Measurements from ENCODE around the gene TMOD1.

Gene TMOD1

DNA sequence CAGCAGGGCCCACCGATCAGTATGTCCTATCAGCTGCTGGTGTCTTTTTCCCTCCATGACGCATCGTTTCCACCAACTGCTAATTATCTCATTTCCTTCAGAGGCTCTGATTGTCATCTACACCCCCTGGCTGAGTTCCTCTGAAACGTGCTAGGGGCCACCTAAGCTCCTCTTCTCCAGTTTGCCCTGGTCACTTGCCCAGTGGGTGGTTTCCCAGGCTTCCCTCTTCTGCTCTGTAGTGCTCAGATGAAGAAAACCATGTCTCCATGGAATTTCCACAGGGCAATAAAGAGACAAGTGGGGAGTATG is 66.4 kb downstream of the TMOD1 start:
- CTCF ChIA-PET = interaction anchor here (0.5 to 0.7 kb wide), 2 partner anchors 10 to 108 kb away, joined by 3 read pairs; no protein-coding TSS in a partner anchor
- TF ChIP-seq, protein P1, sequence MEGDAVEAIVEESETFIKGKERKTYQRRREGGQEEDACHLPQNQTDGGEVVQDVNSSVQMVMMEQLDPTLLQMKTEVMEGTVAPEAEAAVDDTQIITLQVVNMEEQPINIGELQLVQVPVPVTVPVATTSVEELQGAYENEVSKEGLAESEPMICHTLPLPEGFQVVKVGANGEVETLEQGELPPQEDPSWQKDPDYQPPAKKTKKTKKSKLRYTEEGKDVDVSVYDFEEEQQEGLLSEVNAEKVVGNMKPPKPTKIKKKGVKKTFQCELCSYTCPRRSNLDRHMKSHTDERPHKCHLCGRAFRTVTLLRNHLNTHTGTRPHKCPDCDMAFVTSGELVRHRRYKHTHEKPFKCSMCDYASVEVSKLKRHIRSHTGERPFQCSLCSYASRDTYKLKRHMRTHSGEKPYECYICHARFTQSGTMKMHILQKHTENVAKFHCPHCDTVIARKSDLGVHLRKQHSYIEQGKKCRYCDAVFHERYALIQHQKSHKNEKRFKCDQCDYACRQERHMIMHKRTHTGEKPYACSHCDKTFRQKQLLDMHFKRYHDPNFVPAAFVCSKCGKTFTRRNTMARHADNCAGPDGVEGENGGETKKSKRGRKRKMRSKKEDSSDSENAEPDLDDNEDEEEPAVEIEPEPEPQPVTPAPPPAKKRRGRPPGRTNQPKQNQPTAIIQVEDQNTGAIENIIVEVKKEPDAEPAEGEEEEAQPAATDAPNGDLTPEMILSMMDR (conservative IDR thresholded peaks at IDR 0.05; ENCODE audit: low read depth) = no peak

DNA sequence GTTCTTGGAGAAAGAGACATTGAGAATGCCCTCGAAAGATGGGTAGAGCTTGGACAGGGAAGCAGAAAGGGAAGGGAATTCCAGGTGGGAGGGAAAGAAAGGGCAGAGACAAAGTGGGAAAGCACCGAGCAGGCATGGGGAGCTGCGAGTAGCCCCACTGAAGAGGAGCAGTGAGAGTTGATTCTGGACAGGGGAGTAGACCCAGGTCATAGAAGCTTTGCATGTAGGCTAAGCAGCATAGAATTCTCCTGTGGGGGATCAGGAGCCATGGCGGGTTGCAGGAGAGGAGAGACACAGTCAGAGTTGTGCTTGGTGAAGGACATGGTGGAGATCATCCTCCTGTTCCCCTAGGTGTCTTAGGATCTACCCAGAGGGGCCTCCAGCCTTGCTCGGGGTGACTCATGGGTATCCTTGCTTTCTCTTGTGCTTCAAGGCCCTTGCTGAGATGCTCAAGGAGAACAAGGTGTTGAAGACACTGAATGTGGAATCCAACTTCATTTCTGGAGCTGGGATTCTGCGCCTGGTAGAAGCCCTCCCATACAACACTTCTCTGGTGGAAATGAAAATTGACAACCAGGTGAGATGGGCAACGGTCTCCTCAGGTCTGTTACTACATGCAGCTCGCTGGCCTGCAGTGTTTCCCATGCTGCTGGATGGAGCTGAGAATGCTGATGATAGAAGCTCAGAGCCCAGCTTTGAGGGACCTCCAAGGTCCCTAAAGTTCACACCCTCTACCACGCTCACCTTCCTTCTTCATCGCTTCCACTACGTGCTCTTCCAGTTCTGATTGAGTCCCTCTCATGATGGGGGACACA is 67.2 kb downstream of the TMOD1 start:
- ChIA-PET POLR2A (ENCODE audit: low non-redundant PET) (no interaction called here), CTCF (interaction anchor here (0.7 to 1.0 kb wide), 2 partner anchors 9 to 100 kb away, joined by 3 read pairs; no protein-coding TSS in a partner anchor)
- H3K27ac ChIP-seq = no peak overlapping the region
- TF ChIP-seq, protein P1 (conservative IDR thresholded peaks at IDR 0.05; ENCODE audit: low read depth) = no peak
- DNase-seq (ENCODE audit: low spot score) = no peak

More for the DNA sequence above, 66.4 kb downstream of the TMOD1 start:
- H3K27ac ChIP-seq = no peak overlapping the region
- POLR2A ChIA-PET (ENCODE audit: low non-redundant PET) = no interaction called here
- no peak for DNase-seq (ENCODE audit: low spot score)

DNA sequence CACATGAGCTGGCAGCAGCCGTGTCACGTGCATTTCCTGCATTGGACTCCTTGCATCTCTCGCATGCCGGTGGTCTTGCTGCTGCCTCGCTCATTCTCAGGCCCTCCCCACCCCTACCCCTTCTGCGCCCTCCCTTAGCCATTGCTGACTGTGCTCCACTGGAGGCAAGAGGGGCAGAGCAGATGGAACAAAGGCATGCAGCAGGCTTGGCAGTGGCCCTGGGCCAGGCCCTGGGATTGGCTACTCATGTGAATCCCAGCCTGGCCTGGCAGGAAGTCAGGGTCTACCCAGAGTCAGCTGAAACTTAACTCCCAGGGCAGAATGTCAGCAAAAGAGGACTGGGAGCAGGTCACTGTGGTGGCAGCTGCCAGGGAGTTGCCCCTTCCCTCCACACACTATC is 69.4 kb downstream of the TMOD1 start:
- H3K27ac ChIP-seq = no peak overlapping the region
- POLR2A ChIA-PET (ENCODE audit: low non-redundant PET) = no interaction called here
- CTCF ChIA-PET = interaction anchor here (0.7 kb wide), 1 partner anchor 1525 kb away, joined by 3 read pairs; no protein-coding TSS in a partner anchor
- no peak for DNase-seq (ENCODE audit: low spot score)
- TF ChIP-seq, protein P1 (conservative IDR thresholded peaks at IDR 0.05; ENCODE audit: low read depth) = no peak

DNA sequence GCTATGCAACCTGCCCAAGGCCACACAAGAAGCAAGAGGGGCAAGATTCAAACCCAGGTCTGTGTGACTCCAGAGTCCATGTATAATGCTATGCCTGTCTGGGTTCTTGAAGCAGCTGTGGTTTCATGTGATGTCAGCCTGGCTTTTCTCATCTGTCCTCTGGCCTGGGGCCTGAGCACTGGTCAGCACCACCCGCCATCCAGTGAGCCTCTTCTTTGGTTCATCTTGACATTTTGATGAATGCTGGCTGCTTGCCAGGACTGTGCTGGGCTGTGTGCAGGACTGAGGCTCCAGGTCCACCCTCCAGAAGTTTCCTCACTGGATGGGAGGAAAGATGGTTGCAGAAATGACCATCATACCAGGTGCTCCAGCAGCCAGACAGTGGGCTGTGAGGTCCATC is 70.2 kb downstream of the TMOD1 start:
- ChIA-PET CTCF (no interaction called here), POLR2A (ENCODE audit: low non-redundant PET) (no interaction called here)
- DNase-seq (ENCODE audit: low spot score) = no peak
- TF ChIP-seq, protein P1 (conservative IDR thresholded peaks at IDR 0.05; ENCODE audit: low read depth) = no peak
- no peak overlapping the region for H3K27ac ChIP-seq

DNA sequence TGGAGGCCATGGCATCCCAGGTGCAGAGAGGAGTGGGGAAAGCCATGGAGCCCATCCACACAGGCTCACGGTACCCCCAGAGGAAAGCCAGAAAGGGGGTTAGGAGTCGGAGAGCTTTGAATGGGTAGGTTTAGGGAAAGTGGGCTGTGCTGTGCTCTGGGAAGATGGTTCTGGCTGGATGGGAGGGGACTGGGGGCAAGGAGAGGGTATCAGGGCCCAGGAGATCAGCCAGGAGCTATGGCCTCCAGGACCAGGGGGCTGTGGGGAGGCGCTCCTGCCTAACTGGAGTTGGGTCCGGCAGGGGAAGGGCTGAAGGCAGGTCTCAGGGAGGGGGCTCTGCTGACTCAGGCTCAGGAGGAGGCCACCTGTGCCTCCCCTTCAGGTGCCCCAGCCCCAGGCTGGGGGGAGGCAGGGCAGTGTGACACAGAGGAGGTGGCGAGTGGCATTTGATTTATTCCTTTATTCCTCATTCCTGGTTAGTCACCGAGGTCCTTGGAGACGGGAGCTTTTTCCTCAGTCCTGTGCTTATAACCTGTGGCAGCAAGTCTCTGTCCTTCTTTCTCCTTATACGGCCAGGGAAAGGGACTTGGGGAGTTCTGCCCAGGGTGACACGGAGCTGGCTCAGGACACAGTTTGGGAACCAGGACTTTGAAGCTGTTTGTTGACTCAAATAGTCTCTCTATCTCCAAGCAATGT is 70.9 kb downstream of the TMOD1 start:
- ChIA-PET POLR2A (ENCODE audit: low non-redundant PET) (no interaction called here), CTCF (interaction anchor here (0.6 kb wide), 1 partner anchor 26 kb away, joined by 3 read pairs; no protein-coding TSS in a partner anchor)
- no peak for DNase-seq (ENCODE audit: low spot score)
- no peak overlapping the region for H3K27ac ChIP-seq
- TF ChIP-seq, protein P1 (conservative IDR thresholded peaks at IDR 0.05; ENCODE audit: low read depth) = no peak

DNA sequence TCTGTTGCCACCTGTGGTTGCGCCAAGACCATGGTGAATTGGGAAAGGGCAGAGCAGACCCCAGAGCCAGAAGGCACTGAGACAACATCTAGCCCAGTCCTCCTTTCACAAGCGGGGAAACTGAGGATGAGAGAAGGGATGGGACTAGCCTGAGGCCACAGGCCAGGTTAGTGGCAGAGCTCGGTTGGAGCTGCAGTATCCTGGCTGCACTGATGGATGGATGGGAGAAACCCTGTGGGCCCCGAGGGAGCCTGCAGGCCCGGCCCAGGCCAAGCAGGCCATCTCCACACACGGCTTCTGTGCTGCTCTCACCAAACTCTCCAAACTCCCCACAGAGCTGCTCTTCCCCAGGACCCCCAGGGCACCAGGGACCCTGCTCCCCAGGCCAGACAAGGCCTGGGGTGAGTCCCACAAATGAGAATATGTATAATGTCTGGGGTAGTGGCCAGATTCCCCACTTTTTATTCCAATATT is 71.5 kb downstream of the TMOD1 start:
- ChIA-PET CTCF (no interaction called here), POLR2A (ENCODE audit: low non-redundant PET) (no interaction called here)
- no peak for DNase-seq (ENCODE audit: low spot score)
- no peak overlapping the region for H3K27ac ChIP-seq
- TF ChIP-seq, protein P1 (conservative IDR thresholded peaks at IDR 0.05; ENCODE audit: low read depth) = no peak

Measured in RWPE1 (cell line).